Measurements from ENCODE around the gene INPP5D. TPM values are rescaled to one million over a fixed set of nuclear protein-coding genes. Genes with fewer than 3 reads are reported as not detected.

The INPP5D gene
- total RNA-seq, 2 donors from 2014 or later, result 0.66 to 3.0 TPM

DNA sequence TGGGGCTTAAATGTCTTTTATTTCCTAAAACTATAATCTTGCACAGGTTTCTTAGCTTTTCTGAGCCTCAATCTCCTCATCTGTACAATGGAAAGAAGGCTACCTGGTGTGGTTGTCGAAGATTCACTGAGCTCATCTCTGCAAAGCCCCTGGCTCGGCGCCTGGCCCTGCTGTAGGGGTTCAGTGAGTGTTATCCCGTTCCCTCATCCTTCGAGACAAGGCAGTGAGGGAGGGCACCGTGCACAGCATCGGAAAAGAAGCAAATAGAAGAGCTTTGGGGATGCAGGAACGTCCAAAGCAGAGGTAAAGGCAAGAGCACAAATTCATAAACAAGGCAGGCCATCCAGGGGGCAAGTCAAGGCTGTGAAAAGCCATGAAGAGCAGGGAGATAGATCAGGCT lies 150.1 kb downstream of the INPP5D start:
- no peak overlapping the region for H3K27ac Mint-ChIP-seq
- no peaks in the 10 kb centered on the region for H3K27me3 ChIP-seq (ENCODE audit: control insufficient read depth, insufficient read depth, low read length, poor library complexity, severe bottlenecking)
- H3K4me3 ChIP-seq (ENCODE audit: low read length), result no peak overlapping the region
- no peak overlapping the region for H3K27ac ChIP-seq (ENCODE audit: low read depth, low read length)
- H3K4me1 Mint-ChIP-seq, result peaks cover 10% of the 10 kb centered on the region
- H3K9me3 Mint-ChIP-seq, result no peaks in the 10 kb centered on the region
- H3K4me1 ChIP-seq (ENCODE audit: control insufficient read depth, insufficient read depth, low read length), result peaks cover 4% of the 10 kb centered on the region
- H3K36me3 ChIP-seq (ENCODE audit: control insufficient read depth, insufficient read depth, low read length), result no peaks in the 10 kb centered on the region
- no peaks in the 10 kb centered on the region for H3K27me3 Mint-ChIP-seq (ENCODE audit: insufficient read depth)
- WGBS, 2 experiments (ENCODE audit: insufficient coverage in 1 of 2, insufficient read length in 1 of 2), result 81 to 84% methylated on average over 8 of the region's 8 CpGs
- H3K9ac ChIP-seq (ENCODE audit: extremely low read depth, low read length, poor library complexity, severe bottlenecking), result no peak overlapping the region
- no peaks in the 10 kb centered on the region for H3K36me3 Mint-ChIP-seq (ENCODE audit: low read depth)
- no peak for DNase-seq
- H3K4me3 Mint-ChIP-seq, result no peak overlapping the region
- H3K9me3 ChIP-seq (ENCODE audit: control insufficient read depth, low read length), result no peaks in the 10 kb centered on the region
- no peak for TF ChIP-seq CTCF (conservative IDR thresholded peaks at IDR 0.05)

DNA sequence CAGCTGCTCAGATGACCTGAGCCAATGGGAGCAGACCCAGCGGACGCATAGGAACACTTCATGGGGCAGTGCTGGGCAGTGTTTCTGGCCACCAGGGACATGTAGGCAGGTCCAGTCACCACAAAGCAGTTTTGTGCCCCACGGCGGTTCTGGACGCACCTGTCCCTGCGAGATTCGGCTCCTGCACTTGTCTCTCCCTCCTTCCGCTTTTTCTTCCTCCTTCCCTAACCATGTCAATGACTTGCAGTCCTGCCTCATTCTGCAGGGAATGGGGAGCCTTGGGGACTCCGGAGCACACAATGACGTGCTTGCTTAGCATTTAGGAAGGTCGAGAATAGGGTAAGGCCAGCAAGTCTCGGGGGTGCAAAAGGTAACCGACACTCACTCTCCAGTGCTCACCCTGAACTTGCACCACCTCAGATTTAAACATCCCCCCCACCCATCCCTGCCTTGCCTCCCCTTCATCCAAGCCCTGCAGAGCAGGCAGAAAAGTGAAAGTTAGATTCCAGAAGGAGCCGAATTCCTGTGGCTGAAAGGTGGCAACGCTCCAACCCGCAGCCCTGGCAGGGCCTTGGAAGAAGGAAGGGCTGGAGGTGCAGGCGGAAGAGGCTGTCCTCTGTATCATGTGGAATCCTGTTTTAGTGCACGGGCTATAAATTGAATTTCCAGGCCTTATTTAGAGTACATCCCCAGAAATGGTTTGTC lies 150.9 kb downstream of the INPP5D start:
- H3K27ac Mint-ChIP-seq, result no peak overlapping the region
- no peaks in the 10 kb centered on the region for H3K9me3 Mint-ChIP-seq
- Histone ChIP-seq H3K9ac (ENCODE audit: extremely low read depth, low read length, poor library complexity, severe bottlenecking) (no peak overlapping the region), H3K36me3 (ENCODE audit: control insufficient read depth, insufficient read depth, low read length) (no peaks in the 10 kb centered on the region), H3K4me3 (ENCODE audit: low read length) (no peak overlapping the region), H3K4me1 (ENCODE audit: control insufficient read depth, insufficient read depth, low read length) (peaks cover 4% of the 10 kb centered on the region), H3K27ac (ENCODE audit: low read depth, low read length) (no peak overlapping the region), H3K9me3 (ENCODE audit: control insufficient read depth, low read length) (no peaks in the 10 kb centered on the region), H3K27me3 (ENCODE audit: control insufficient read depth, insufficient read depth, low read length, poor library complexity, severe bottlenecking) (no peaks in the 10 kb centered on the region)
- H3K4me1 Mint-ChIP-seq, result peaks cover 10% of the 10 kb centered on the region
- no peak overlapping the region for H3K4me3 Mint-ChIP-seq
- no peaks in the 10 kb centered on the region for H3K27me3 Mint-ChIP-seq (ENCODE audit: insufficient read depth)
- DNase-seq, result no peak
- whole genome bisulfite sequencing, 2 experiments (ENCODE audit: insufficient coverage in 1 of 2, insufficient read length in 1 of 2), result 84 to 88% methylated on average over 12 to 18 of the region's 18 CpGs
- H3K36me3 Mint-ChIP-seq (ENCODE audit: low read depth), result no peaks in the 10 kb centered on the region
- TF ChIP-seq CTCF (conservative IDR thresholded peaks at IDR 0.05), result no peak

- H3K27ac ChIP-seq (ENCODE audit: low read depth, low read length), result no peak overlapping the region
- no peaks in the 10 kb centered on the region for H3K27me3 ChIP-seq (ENCODE audit: control insufficient read depth, insufficient read depth, low read length, poor library complexity, severe bottlenecking)
- peaks cover 4% of the 10 kb centered on the region for H3K4me1 ChIP-seq (ENCODE audit: control insufficient read depth, insufficient read depth, low read length)
- H3K9me3 ChIP-seq (ENCODE audit: control insufficient read depth, low read length), result no peaks in the 10 kb centered on the region
- DNase-seq, result no peak
- Mint-ChIP-seq H3K27me3 (ENCODE audit: insufficient read depth) (no peaks in the 10 kb centered on the region), H3K4me1 (peaks cover 10% of the 10 kb centered on the region), H3K27ac (no peak overlapping the region), H3K4me3 (no peak overlapping the region), H3K9me3 (no peaks in the 10 kb centered on the region), H3K36me3 (ENCODE audit: low read depth) (no peaks in the 10 kb centered on the region)
- no peak for TF ChIP-seq CTCF (conservative IDR thresholded peaks at IDR 0.05)
- no peak overlapping the region for H3K9ac ChIP-seq (ENCODE audit: extremely low read depth, low read length, poor library complexity, severe bottlenecking)
- no peak overlapping the region for H3K4me3 ChIP-seq (ENCODE audit: low read length)
- no peaks in the 10 kb centered on the region for H3K36me3 ChIP-seq (ENCODE audit: control insufficient read depth, insufficient read depth, low read length)
- 91 to 100% methylated on average over 3 of the region's 3 CpGs for WGBS, 2 experiments (ENCODE audit: insufficient coverage in 1 of 2, insufficient read length in 1 of 2)
Measured at GRCh38 chr2:233211548-233211895, 151.4 kb downstream of the INPP5D start.
